ENCODE measurements around the gene COG4.

DNA sequence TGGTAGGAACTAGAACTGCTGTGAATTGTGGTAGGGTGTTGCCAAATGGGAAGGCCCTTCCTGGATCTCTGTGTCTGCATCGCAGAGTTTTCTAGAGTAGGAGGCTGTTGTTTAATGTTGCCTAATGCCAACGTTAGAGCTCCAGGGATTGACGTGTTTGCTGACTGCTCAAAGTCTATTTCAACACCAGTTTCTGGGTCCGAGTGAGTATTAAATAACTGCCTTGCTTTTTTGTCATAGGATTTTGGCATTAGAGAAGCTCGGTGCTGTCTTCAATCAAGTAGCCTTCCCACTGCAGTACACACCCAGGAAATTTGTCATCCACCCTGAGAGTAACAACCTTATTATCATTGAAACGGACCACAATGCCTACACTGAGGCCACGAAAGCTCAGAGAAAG lies 40.3 kb upstream of the COG4 start:
- no peak for TF ChIP-seq POLR2AphosphoS5 (IDR thresholded peaks at IDR 0.05; ENCODE audit: low read depth)
- TF ChIP-seq EZH2phosphoT487 (IDR thresholded peaks at IDR 0.05; ENCODE audit: unreplicated experiment): no peak
- TF ChIP-seq, protein P1, sequence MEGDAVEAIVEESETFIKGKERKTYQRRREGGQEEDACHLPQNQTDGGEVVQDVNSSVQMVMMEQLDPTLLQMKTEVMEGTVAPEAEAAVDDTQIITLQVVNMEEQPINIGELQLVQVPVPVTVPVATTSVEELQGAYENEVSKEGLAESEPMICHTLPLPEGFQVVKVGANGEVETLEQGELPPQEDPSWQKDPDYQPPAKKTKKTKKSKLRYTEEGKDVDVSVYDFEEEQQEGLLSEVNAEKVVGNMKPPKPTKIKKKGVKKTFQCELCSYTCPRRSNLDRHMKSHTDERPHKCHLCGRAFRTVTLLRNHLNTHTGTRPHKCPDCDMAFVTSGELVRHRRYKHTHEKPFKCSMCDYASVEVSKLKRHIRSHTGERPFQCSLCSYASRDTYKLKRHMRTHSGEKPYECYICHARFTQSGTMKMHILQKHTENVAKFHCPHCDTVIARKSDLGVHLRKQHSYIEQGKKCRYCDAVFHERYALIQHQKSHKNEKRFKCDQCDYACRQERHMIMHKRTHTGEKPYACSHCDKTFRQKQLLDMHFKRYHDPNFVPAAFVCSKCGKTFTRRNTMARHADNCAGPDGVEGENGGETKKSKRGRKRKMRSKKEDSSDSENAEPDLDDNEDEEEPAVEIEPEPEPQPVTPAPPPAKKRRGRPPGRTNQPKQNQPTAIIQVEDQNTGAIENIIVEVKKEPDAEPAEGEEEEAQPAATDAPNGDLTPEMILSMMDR (conservative IDR thresholded peaks at IDR 0.05; ENCODE audit: low read depth in 2 of 2): no peak
- TF ChIP-seq, protein P2, sequence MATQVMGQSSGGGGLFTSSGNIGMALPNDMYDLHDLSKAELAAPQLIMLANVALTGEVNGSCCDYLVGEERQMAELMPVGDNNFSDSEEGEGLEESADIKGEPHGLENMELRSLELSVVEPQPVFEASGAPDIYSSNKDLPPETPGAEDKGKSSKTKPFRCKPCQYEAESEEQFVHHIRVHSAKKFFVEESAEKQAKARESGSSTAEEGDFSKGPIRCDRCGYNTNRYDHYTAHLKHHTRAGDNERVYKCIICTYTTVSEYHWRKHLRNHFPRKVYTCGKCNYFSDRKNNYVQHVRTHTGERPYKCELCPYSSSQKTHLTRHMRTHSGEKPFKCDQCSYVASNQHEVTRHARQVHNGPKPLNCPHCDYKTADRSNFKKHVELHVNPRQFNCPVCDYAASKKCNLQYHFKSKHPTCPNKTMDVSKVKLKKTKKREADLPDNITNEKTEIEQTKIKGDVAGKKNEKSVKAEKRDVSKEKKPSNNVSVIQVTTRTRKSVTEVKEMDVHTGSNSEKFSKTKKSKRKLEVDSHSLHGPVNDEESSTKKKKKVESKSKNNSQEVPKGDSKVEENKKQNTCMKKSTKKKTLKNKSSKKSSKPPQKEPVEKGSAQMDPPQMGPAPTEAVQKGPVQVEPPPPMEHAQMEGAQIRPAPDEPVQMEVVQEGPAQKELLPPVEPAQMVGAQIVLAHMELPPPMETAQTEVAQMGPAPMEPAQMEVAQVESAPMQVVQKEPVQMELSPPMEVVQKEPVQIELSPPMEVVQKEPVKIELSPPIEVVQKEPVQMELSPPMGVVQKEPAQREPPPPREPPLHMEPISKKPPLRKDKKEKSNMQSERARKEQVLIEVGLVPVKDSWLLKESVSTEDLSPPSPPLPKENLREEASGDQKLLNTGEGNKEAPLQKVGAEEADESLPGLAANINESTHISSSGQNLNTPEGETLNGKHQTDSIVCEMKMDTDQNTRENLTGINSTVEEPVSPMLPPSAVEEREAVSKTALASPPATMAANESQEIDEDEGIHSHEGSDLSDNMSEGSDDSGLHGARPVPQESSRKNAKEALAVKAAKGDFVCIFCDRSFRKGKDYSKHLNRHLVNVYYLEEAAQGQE (IDR thresholded peaks at IDR 0.05; ENCODE audit: unreplicated experiment): no peak
- no peak for TF ChIP-seq EZH2 (IDR thresholded peaks at IDR 0.05; ENCODE audit: low read depth, unreplicated experiment)
- no peak for TF ChIP-seq ZNF331 (CRISPR knock-in tag; IDR thresholded peaks at IDR 0.05; ENCODE audit: low read depth)
- no peak for TF ChIP-seq ZNF114 (CRISPR knock-in tag; IDR thresholded peaks at IDR 0.05)
- no peak for TF ChIP-seq CREB1 (CRISPR knock-in tag; IDR thresholded peaks at IDR 0.05; ENCODE audit: low read depth)
